GM18870 (cell line): ENCODE data around the gene MYO16.
A peak's percentile ranks its signal among the peaks of the same experiment; 100 is the strongest.

ENCODE experiments used
- ATAC-seq: cut with Tn5 transposase; IDR thresholded peaks from one replicate; pipeline ENCODE4 v1.9.1; 2021; ENCODE audit warnings: moderate library complexity; ENCODE audit not compliant: unreplicated experiment

Gene MYO16

DNA sequence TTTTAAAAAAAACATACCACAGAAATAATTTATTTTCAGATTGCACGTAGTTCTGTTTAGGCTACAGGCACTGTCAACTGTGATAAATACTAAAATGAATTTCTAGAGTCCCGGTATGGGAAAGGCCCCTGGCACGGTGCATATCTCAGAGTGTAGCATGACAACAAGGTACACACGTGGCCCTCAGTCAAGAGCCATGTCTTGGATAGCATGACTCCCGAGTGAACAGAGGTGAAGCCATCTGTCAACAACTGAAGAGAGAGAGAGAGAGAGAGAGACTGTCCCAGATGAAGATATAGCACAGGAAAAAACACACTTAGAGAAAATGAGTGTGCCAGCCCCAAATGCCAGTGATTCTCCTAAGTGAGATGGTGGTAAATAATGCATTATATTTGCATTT lies 297.5 kb downstream of the MYO16 start:
- no peak for ATAC-seq

DNA sequence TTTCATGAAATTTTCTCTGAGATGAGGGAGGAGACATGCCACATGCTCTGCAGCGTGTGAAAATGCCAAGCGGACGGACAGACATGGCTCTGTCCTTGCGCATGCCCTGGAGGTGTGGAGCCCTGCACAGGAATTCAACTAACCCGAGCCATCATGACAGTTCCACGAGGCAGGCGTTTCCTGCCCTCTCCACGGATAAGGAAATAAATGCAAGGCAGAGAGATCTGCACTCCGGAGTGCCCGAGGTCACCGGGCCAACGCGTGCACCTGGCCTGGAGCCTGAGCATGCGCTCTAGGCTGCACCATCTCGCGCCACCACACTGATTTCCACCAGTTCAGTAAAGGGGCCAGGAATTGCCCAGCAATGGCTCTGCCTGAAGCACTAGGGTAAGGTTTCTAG lies 298.2 kb downstream of the MYO16 start:
- ATAC-seq: no peak

DNA sequence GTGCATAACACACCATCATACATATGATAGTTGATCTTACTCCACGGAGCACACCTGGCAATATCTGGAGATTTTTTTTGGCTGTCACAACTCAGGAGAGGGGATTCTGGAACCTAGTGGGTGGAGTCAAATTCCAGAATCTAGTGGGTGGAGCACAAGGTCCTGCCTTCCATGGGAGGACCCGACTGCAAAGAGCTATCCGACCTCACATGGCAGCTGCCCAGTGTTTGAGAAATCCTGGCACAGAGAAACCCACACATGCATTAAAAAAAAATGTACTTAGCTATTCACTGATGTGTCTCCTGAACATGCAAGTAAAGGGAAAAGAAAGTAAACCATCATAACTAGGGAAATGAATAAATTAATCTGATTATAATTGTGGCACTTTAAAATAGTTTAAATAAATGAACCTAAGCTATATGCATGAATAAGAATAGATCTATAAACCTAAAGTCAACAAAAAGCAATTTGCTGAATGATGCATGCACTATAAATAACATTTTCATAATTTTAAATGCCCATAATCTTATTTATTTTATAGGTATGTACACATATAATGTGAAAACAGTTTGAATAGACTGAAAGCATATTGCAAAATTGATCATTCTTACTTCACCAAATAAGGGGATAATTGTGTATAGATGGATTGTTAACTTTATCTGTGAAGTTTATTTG lies 300.3 kb downstream of the MYO16 start:
- no peak for ATAC-seq

DNA sequence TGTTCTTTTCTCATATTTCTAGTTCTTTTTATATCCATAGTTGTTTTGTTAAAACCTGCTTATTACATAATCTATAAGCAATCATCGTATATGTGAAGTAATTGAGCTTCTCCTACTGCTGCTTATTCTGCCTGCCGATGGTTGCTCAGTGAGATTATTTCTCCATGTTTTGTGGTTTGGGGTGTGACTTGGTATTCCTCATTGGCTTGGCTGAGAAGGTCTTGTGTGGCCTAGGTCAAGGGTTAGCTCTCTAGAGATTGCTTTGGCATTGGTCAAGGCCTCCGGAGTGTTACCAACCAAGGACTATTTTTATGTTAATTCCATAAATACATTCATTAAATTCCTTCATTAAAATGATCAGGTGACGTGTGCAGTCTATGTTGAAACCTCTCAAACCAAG lies 302.8 kb downstream of the MYO16 start:
- no peak for ATAC-seq

DNA sequence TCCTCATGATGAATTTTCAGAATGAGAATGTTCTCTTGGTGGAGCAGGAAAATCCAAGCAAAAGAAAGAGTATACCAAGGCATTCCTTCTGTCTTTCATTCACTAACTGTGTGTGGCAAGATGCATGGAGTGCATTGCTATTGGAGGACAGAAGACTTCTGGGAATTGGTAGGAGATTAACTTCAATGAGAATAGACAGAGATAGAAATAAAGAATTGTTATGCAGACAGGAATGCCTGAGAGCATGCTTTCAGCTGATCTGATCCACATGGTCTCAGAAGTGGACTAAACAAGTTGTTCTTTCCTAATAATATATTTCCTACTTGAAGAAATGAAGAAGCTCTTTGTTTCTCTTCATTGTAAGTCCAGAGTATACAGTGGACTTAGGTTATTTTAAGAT lies 303.6 kb downstream of the MYO16 start:
- no peak for ATAC-seq

DNA sequence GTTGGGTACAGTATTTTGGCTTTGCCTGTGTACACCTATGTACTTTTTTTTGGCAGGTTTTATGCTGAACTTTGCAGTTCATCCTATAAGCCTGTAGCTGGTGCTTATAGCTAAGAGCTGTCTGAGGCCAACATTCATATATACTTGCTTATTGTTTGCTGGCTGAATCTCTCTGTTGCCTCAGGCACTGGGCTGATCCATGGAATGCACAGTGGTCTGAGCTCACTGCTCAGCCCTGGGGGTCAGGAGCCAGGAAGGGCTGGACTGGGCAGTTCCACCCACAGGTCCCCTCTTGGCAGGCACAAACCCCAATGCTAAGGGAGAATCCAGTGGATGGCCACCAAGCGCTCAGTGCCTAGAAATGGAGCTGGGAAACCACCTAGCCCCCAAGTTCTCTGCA lies 308.7 kb downstream of the MYO16 start:
- no peak for ATAC-seq

DNA sequence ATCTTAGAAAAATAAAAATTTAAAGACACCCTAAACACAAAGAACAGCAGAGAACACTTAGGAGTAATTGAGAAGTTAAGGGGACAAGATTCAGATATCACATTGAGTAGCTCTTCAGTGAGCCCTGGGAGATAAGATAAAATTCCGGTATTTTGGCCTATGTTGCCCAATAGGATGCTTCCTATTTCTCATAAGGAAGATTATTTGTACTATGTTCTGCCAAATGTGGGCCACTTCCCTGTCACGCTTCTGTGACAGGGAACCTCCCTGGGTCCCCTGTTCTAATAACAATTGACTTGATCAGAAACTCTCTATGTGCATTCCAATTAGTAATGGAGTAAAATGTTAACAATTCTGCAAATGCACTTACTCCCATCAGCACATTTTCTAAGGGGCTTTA lies 310.7 kb downstream of the MYO16 start:
- ATAC-seq: no peak

DNA sequence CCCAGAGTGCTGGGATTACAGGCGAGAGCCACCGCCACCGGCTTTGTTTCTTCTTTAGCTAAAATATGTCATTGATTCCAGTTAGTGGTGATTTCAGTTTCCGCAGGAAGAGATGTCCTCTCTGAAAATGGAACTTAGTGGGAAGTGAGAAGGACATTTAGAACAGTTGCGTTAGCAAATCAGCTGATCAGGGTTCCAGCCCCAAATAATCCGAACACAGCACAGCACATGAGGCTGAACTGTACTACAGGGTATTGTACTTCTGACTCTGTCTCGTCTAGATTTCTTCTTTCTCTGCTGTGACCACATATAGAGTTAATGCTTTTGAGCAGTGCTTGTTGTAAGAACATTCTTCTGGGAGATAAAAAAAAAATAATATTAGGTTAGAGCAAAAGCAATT lies 314.4 kb downstream of the MYO16 start:
- no peak for ATAC-seq

DNA sequence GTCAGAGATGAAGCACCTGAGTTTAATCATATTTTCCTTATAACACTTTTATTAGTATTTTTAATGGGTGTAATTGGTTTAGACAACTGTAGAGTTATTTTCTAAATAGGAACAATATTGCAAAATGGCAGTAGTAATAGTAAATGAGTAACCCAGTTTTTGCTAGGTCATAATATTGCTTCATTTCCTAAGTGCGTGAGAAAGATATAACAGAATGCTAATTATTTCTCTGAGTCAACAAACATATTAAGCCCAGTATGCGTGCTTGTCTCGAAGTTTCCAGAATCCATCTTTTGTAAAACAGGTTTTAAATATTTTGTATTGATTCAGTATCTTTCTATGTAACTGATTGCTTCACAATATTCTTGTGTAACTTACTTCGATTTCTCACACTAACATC lies 315.3 kb downstream of the MYO16 start:
- ATAC-seq: no peak

DNA sequence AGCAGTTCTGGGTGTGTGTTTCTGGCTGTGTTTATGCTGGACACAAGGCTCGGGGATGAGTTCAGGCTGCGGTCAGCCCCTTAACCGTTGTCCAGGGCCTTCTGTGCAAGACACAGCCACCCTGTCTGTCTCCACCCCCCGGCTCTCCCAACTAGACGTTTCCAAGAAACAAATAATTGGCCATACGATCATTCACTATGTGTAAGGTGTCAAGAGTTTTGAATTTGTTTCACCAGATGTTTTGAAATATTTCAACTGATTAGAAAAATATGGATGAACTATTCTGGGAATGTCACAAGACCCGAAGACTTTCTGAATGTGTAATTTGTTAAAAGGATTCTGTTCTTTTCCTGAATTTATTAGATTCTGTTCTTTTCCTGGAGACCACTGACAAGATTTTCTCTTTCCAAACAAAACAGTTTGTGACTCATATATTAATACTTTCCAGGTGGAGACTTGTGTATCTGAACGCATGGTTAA lies 318.2 kb downstream of the MYO16 start:
- ATAC-seq: no peak

DNA sequence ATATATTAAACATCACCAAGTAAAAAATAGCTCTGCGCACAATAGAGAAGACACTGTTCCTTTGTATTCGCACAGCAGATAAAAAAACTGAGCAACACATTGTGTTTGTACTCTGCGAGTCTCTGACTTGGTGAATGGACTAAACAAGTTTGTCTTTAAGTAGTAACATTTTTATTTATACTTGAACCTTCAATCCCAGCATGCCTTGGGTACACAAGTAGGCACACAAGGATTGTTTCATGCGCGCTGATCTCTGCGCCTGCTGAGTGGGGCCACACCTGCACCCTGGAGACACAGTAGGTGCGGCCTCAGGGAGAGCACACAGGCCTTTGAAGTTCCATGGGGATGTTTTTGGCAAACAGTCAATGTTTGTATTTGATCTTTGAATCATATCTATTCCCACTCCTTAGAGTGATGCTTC lies 318.9 kb downstream of the MYO16 start:
- no peak for ATAC-seq

DNA sequence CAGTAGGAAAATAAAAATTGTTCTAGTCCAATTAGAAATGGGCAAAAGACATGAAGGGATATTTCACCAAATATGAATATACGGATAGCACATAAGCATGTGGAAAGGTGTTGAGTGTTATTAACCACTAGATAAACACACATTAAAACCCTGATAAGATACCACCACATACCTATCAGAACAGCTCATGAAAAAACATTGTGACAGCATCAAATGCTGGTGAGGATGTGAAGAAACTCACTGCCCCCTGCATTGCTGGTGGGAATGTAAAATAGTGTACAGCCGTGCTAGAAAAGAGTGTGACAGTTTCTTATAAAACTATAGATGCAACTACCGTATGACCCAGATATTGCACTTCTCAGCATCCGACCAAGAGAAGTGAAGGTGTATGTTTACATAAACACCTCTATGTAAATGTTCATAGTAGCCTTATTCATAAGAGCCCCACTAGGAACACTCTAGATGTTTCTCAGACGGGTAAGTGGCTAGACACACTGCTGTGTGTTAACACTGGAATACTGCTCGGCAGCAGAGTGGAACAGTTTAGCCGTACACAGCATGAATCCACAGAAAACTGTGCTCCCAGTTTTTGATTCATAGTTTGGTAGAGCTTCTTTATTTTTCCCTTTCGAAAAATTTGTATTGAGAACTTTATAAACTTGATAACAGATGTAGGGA lies 321.1 kb downstream of the MYO16 start:
- no peak for ATAC-seq

DNA sequence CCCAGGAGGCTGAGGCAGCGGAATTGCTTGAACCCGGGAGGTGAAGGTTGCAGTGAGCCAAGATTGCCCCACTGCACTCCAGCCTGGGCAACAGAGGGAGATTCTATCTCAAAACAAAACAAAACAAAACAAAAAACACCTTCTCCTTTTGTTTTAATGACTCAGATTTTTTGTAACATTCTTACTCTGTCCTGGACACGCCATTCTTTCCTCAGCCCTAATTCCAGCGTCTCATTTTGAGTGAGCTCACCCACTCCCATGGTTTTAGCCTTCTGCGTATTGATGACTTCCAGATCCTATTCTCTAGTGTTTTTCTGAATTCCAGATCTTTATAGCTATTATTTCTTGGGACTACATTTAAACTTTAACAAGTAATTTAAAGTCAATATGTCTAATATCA lies 326.3 kb downstream of the MYO16 start:
- no peak for ATAC-seq

DNA sequence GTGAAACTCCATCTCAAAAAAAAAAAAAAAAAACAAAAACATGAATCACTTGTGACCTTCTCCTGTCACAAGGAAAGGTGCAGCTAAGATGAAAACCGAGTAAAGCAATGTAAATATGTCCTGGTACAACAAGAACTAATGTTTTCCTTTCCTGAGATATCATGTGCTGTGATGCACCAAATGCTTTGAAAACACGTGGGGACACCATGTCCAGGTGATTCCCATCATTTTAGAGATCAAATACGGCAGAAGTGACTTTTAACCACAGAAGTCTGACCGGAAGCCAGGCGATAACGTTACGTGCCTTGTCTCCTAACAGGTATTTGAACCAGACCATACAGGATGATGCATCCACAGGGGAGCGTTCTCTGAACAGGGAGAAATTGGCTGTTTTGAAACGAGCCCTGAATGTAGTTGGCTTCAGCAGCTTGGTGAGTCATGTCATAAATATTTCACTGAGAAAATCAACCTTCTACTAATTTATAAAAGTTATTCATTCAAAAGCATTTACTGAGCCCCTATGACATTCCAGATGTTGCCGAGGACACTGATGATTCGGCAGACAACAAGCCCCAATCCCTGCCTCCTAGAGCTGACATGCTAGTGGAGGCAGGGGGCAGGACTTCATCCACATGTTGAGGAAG lies 328.1 kb downstream of the MYO16 start:
- no peak for ATAC-seq

DNA sequence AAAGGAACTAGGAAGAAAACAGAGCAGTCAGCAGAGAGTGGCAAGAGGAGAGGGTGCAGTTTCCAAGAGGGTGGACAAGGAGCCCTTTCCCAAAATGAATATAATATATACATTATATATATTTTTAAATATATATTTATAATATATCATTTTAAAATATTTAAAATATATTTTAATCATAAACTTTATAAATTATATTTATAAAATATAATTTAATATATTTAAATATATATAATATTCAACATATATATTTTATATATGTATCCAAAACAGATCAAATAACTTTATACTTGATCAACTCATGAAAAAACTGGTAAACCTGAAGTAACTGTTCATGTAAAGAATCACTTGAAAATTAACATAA lies 328.6 kb downstream of the MYO16 start:
- ATAC-seq: no peak

DNA sequence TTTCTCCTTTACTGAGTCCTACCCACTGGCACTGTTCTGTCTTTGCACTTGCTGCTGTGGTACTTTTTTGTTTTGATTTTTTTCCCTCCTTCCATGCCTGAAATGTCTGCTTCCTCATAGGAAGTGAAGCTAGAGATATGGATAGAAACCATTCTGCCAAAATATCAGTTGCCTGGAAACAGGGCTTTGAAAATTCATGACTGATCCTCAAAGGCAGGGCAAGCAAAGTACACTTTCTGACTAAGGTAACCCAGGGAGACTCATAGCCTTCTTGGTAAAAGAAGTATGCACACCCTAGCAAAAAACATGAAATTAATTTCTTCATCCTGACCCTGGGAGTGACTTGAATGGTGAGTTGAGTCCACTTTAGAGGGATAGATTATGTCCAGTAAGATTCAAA lies 329.8 kb downstream of the MYO16 start:
- no peak for ATAC-seq

DNA sequence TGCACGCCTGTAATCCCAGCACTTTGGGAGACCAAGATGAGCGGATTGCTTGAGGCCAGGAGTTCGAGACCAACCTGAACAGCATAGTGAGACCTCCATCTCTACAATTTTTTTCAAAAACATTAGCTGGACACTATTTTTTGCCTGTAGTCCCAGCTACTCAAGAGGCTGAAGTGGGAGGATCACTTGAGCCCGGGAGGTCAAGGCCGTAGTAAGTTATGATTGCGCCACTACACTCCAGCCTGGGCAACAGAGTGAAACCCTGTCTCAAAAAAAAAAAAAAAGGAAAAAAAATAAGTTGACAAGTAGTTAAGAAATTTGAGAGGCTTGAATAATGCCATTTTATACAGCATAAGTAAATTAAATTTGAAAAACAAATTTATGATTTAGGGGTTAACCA lies 330.6 kb downstream of the MYO16 start:
- ATAC-seq: no peak

DNA sequence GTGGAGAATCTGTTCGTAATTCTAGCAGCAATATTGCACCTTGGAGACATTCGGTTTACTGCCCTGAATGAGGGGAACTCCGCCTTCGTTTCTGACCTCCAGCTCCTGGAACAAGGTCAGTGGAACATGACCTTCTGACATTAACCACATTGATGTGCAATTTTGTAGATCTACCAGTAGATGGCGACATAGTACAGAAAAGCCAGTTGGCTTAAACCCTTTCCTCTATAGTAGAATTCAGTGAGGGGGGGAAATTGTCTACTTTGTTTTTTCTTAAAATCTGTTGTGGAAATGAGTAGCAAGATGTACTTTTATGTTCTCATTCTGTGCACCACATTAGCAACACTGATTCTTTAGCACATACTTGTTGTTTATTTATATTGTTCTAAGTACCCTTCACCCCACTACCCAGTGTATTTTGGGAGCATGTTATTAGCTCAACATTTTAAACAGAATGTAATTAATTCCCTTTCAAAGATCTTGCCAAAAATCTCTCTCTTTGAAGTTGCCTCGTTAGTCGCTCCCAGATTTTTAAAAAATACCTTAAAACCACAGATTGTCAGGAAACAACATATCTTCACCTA lies 332.2 kb downstream of the MYO16 start:
- ATAC-seq: peak; percentile 95

DNA sequence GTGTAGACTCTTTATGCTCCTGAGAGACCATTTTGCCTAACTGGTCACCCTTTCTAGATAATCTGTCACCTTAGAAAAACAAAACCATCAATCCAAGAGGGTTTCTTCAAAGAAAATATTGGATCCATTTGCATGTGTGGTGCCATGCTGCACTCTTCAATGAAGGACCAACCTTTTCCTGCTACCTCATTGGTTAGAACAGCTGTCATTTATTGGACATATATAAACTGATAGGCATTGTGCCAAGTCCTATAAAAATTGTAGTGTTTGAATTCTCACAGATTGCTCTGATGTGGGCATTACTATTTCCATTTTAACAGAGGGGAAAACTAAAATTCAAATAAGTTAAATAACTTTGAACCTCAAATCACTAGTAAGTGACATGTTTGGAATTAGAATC lies 333.2 kb downstream of the MYO16 start:
- ATAC-seq: no peak

DNA sequence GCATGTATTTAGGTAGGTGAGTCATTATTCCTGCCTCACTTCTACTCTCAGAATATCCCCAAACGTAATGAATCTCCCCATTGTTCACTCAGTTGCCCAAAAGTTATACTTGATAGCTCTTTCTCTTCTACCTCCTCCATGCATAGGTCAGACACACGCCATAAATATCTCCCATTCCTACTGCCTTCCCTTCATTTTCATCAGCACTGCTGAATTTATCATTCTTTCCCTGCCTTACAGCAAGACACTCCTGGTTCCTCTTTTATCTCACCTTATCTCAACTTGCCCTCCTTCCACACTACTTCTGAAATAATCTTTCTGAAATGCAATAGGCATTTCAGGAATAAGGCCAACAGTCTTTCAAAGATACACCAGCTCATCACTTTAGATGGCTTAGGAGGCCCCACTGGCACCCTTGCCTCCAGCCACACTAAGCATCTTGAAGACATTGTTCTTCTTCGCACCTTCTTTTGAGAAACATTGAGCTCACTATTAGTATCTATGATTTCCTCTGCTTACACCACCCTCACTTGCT lies 333.9 kb downstream of the MYO16 start:
- ATAC-seq: no peak

DNA sequence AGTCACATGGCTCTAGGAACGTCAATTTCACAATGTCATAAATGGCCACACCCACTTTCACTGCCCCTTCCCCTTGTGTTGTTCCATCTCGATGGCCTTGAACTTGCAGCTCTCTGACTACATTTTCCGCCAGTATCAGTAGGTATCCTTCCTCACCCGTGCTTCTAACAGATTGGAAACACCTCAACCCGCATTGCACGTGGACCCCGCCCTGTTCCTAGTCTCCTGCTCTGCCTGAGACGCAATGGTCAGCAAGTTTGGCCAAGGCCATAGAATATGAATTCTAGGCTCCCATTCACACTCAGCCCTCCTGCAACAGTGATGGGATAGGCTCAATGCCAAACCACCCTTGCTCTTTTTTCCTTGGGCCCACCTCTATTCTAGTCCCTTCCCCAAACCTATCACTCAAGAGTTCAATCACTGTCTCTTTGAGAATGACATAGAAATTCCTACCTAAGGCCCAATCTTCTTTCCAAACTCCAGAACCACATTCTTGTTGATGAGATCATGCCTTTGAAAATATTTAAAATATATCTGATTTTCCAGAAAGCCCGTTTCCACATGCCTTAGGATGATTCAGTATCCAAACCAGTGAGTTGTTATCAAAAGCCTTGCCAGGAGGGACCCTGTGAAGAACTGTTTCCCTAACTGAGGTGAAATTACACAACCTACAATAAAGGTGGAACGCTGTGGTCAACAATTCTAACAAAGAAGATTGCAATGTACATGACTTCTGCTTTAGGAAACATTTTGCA lies 334.6 kb downstream of the MYO16 start:
- ATAC-seq: no peak
